GM23338 (cell line): ENCODE results near the gene TRPC6. TPM values are rescaled to one million over a fixed set of nuclear protein-coding genes. Genes with fewer than 3 reads are reported as not detected.

ENCODE experiments used
- ATAC-seq: fragments of 200-7000 bp; cut with Tn5 transposase; 3 replicates; pipeline ENCODE4 v1.9.1; 2020
- DNase-seq: peaks from one replicate; pipeline ENCODE4 v3.0.0-alpha.2; 2015; ENCODE audit warnings: low spot score
- H2AFZ ChIP-seq: fragments of 200-600 bp; sonication (generic); 2 replicates; pipeline ENCODE4 v1.8.0; 2016; ENCODE audit warnings: antibody characterized with exemption, mild to moderate bottlenecking, moderate library complexity
- H3F3A ChIP-seq: fragments of 200-600 bp; sonication (generic); replicated peaks from 2 replicates; pipeline ENCODE4 v1.8.0; 2017; ENCODE audit warnings: antibody characterized with exemption, mixed run types, low read depth
- H3K27ac ChIP-seq: fragments of 200-600 bp; sonication (generic); 2 replicates; pipeline ENCODE4 v1.6.1; 2016; ENCODE audit warnings: low read depth
- H3K27me3 ChIP-seq: fragments of 200-600 bp; sonication (generic); 2 replicates; pipeline ENCODE4 v1.8.0; 2016; ENCODE audit warnings: mild to moderate bottlenecking, mixed run types, moderate library complexity; ENCODE audit not compliant: insufficient read depth
- H3K36me3 ChIP-seq: fragments of 200-600 bp; sonication (generic); 2 replicates; pipeline ENCODE4 v1.8.0; 2016; ENCODE audit warnings: mild to moderate bottlenecking; ENCODE audit not compliant: insufficient read depth
- H3K4me1 ChIP-seq: fragments of 200-600 bp; sonication (generic); 2 replicates; pipeline ENCODE4 v1.8.0; 2016; ENCODE audit warnings: mild to moderate bottlenecking, moderate library complexity; ENCODE audit not compliant: insufficient read depth
- H3K4me2 ChIP-seq: fragments of 200-600 bp; sonication (generic); 2 replicates; pipeline ENCODE4 v1.7.1; 2017; ENCODE audit warnings: mixed run types
- H3K4me3 ChIP-seq: fragments of 200-600 bp; sonication (generic); 2 replicates; pipeline ENCODE4 v1.6.1; 2016; ENCODE audit warnings: mixed run types
- H3K79me2 ChIP-seq: fragments of 200-600 bp; sonication (generic); replicated peaks from 2 replicates; pipeline ENCODE4 v1.8.0; 2017; ENCODE audit warnings: mild to moderate bottlenecking; ENCODE audit not compliant: insufficient read depth
- H3K9me2 ChIP-seq: fragments of 200-600 bp; sonication (generic); 2 replicates; pipeline ENCODE4 v1.8.0; 2017; ENCODE audit not compliant: insufficient read depth
- H4K20me1 ChIP-seq: fragments of 200-600 bp; sonication (generic); replicated peaks from 2 replicates; pipeline ENCODE4 v1.8.0; 2017; ENCODE audit warnings: mild to moderate bottlenecking; ENCODE audit not compliant: insufficient read depth
- H3K27ac Mint-ChIP-seq: 2 replicates; pipeline ENCODE4 v1.8.0; 2020; ENCODE audit warnings: inconsistent platforms, mild to moderate bottlenecking, moderate library complexity, mixed read lengths
- H3K27me3 Mint-ChIP-seq: 3 replicates; pipeline ENCODE4 v1.8.0; 2022; ENCODE audit warnings: low read depth, mild to moderate bottlenecking, moderate library complexity, mixed read lengths, inconsistent platforms; ENCODE audit not compliant: insufficient read depth, poor library complexity
- H3K36me3 Mint-ChIP-seq: 3 replicates; pipeline ENCODE4 v1.8.0; 2021; ENCODE audit warnings: low read depth, mild to moderate bottlenecking, inconsistent platforms, moderate library complexity, mixed read lengths
- H3K4me1 Mint-ChIP-seq: 3 replicates; pipeline ENCODE4 v1.8.0; 2020; ENCODE audit warnings: mild to moderate bottlenecking, inconsistent platforms, mixed read lengths
- H3K4me3 Mint-ChIP-seq: 3 replicates; pipeline ENCODE4 v1.8.0; 2021; ENCODE audit warnings: moderate library complexity, mild to moderate bottlenecking, inconsistent platforms, mixed read lengths
- H3K9me3 Mint-ChIP-seq: 3 replicates; pipeline ENCODE4 v1.8.0; 2020; ENCODE audit warnings: moderate library complexity, mild to moderate bottlenecking, inconsistent platforms, mixed read lengths
- CREB1 ChIP-seq: fragments of 250-450 bp; sonication (Bioruptor Pico); IDR thresholded peaks from 2 replicates; pipeline ENCODE4 v1.5.0; 2020; ENCODE audit warnings: low read depth, mild to moderate bottlenecking, moderate library complexity
- JUNB ChIP-seq: IDR thresholded peaks from one replicate; pipeline ENCODE4 v1.6.1; 2016; ENCODE audit warnings: antibody characterized with exemption; ENCODE audit not compliant: unreplicated experiment
- NANOG ChIP-seq: IDR thresholded peaks from 2 replicates; pipeline ENCODE4 v1.6.1; 2016; ENCODE audit warnings: antibody characterized with exemption, borderline replicate concordance
- ZNF331 ChIP-seq: fragments of 250-450 bp; sonication (Bioruptor Pico); IDR thresholded peaks from 2 replicates; pipeline ENCODE4 v1.5.0; 2020; ENCODE audit warnings: low read depth, mild to moderate bottlenecking, moderate library complexity
- ZNF462 ChIP-seq: fragments of 250-450 bp; sonication (Bioruptor Pico); IDR thresholded peaks from 2 replicates; pipeline ENCODE4 v1.5.0; 2020; ENCODE audit warnings: mild to moderate bottlenecking, moderate library complexity
- polyA plus RNA-seq: library from polyadenylated mRNA; unstranded; fragments of >200 nt; fragmentation: Nextera tagmentation; extraction: Ambion mirVana; gene quantifications from 2 replicates; pipeline ENCODE4 v1.2.1, GENCODE V29; 2016
- total RNA-seq: library from RNA; depleted of rRNA; stranded (reverse); fragments of >200 nt; shearing (Covaris generic); gene quantifications from 2 replicates; pipeline ENCODE4 v1.2.3, GENCODE V29; 2014
- TF ChIP-seq, protein P1 (sequence below): IDR thresholded peaks from one replicate; pipeline ENCODE4 v1.6.1; 2018; ENCODE audit warnings: antibody characterized with exemption; ENCODE audit not compliant: unreplicated experiment

TRPC6 gene
- total and polyA plus RNA-seq, 2 experiments from 2014 or later: 0.05 to 4.4 TPM

GRCh38 chr11:101470419-101470818 lies 113.4 kb downstream of the TRPC6 start (continued):
- no peak for TF ChIP-seq ZNF462 (CRISPR knock-in tag)

GRCh38 chr11:101466352-101466751 lies 117.5 kb downstream of the TRPC6 start:
- H3K4me1 Mint-ChIP-seq: peaks cover 13% of the 10 kb centered on the region
- ATAC-seq: peak; percentile 68
- 0 out of 2 replicates have a peak overlapping the region, but pooled peaks have one; percentile 22 for H3K27ac Mint-ChIP-seq
- no peak overlapping the region for H3K4me3 Mint-ChIP-seq
- Histone ChIP-seq H3K9me2 (peaks cover 4% of the 10 kb centered on the region), H3K4me1 (peaks cover 14% of the 10 kb centered on the region), H3K4me2 (no peak overlapping the region), H3K4me3 (no peak overlapping the region), H2AFZ (peak overlapping the region; percentile 93), H4K20me1 (no peaks in the 10 kb centered on the region), H3F3A (no peaks in the 10 kb centered on the region), H3K27me3 (no peaks in the 10 kb centered on the region), H3K79me2 (no peaks in the 10 kb centered on the region), H3K36me3 (no peaks in the 10 kb centered on the region; the same call in 1 of the 2 replicates), H3K27ac (no peak overlapping the region)
- peaks cover 3% of the 10 kb centered on the region; the same call in 2 of the 3 replicates for H3K9me3 Mint-ChIP-seq
- DNase-seq: peak; percentile 37
- no peaks in the 10 kb centered on the region; the same call in 2 of the 3 replicates for H3K36me3 Mint-ChIP-seq
- peaks cover 2% of the 10 kb centered on the region for H3K27me3 Mint-ChIP-seq
- TF ChIP-seq ZNF331 (CRISPR knock-in tag) (no peak), JUNB (no peak), ZNF462 (CRISPR knock-in tag) (no peak), NANOG (no peak), CREB1 (no peak)
- TF ChIP-seq, protein P1, sequence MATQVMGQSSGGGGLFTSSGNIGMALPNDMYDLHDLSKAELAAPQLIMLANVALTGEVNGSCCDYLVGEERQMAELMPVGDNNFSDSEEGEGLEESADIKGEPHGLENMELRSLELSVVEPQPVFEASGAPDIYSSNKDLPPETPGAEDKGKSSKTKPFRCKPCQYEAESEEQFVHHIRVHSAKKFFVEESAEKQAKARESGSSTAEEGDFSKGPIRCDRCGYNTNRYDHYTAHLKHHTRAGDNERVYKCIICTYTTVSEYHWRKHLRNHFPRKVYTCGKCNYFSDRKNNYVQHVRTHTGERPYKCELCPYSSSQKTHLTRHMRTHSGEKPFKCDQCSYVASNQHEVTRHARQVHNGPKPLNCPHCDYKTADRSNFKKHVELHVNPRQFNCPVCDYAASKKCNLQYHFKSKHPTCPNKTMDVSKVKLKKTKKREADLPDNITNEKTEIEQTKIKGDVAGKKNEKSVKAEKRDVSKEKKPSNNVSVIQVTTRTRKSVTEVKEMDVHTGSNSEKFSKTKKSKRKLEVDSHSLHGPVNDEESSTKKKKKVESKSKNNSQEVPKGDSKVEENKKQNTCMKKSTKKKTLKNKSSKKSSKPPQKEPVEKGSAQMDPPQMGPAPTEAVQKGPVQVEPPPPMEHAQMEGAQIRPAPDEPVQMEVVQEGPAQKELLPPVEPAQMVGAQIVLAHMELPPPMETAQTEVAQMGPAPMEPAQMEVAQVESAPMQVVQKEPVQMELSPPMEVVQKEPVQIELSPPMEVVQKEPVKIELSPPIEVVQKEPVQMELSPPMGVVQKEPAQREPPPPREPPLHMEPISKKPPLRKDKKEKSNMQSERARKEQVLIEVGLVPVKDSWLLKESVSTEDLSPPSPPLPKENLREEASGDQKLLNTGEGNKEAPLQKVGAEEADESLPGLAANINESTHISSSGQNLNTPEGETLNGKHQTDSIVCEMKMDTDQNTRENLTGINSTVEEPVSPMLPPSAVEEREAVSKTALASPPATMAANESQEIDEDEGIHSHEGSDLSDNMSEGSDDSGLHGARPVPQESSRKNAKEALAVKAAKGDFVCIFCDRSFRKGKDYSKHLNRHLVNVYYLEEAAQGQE: no peak
